ENCODE measurements around the gene TCHH.

DNA sequence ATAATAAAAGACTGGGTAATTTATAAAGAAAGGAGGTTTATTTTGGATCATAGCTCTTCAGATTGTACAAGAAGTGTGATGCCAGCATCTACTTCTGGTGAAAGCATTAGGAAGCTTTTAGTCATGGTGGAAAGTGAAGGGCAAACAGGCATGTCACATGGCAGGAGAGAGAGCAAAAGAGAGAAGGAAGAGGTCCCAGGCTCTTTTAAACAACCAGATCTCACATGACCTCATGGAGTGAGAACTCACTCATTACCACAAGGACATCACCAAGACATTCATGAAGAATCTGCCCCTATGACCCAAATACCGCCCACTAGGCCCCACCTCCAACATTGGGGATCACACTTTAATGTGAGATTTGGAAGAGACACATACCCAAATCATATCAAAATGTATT is 33.7 kb upstream of the TCHH start:
- TF ChIP-seq, protein P1, sequence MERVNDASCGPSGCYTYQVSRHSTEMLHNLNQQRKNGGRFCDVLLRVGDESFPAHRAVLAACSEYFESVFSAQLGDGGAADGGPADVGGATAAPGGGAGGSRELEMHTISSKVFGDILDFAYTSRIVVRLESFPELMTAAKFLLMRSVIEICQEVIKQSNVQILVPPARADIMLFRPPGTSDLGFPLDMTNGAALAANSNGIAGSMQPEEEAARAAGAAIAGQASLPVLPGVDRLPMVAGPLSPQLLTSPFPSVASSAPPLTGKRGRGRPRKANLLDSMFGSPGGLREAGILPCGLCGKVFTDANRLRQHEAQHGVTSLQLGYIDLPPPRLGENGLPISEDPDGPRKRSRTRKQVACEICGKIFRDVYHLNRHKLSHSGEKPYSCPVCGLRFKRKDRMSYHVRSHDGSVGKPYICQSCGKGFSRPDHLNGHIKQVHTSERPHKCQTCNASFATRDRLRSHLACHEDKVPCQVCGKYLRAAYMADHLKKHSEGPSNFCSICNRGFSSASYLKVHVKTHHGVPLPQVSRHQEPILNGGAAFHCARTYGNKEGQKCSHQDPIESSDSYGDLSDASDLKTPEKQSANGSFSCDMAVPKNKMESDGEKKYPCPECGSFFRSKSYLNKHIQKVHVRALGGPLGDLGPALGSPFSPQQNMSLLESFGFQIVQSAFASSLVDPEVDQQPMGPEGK (CRISPR knock-in tag; IDR thresholded peaks at IDR 0.05; ENCODE audit: borderline replicate concordance): no peak
- TF ChIP-seq CSDC2 (CRISPR knock-in tag; IDR thresholded peaks at IDR 0.05) (no peak), CSRNP3 (CRISPR knock-in tag; IDR thresholded peaks at IDR 0.05) (no peak)

Data from SK-N-SH treated with all-trans-retinoic acid at 6 μM for 48 hours (cell line).